Hippocampal formation (tissue), 2 donors: ENCODE measurements around the gene LTBP2.
"Not testable (repeated sequence)": the region's sequence is repeated elsewhere in the genome, so short reads cannot be mapped to it uniquely, and the experiment has no call there.

ENCODE experiments used
- DNase-seq, 2 donors: peaks; one replicate each; lab custom pipeline; 2025; lab: John Stamatoyannopoulos, UW

LTBP2 gene

DNA sequence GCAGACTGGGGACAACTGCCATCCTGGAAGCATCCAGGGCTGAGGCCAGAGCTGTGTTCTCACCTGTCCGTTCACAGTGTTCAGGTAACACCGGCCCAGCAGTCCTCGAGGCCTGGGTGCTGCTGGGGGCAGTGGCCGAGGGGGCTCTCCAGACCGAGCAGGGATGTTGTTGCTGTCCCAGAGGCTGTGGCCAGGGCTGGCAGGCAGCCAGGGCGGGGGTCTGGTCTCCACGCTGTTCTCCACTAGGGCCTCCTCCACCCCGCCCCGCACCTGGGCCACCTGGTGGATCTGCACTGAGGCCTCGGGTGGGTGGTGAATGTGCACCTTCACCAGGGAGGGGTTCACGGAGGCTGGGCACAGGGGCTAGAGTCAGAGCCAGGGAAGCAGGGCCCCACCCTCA, 61.0 kb downstream of the LTBP2 start:
- no peak for DNase-seq

DNA sequence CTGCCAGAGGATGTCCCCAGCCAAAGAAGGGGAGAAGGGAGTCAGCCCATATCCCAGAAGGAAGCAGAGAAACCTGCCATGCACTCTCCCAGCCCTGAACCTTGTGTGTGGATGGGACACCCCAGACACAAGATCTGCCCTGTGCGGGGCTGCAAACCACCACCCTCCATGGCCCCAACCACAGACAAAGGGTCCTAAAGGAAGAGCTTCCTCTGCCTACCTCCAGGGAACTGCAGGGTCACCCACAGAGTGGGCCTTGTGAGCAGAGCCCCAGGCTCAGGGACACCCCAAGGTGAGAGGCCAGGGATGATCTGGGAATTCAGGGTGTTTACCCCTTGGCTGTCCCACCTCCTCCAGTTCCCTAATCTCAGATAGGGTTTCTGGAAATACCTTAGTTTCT, 62.0 kb downstream of the LTBP2 start:
- DNase-seq, result no peak

DNA sequence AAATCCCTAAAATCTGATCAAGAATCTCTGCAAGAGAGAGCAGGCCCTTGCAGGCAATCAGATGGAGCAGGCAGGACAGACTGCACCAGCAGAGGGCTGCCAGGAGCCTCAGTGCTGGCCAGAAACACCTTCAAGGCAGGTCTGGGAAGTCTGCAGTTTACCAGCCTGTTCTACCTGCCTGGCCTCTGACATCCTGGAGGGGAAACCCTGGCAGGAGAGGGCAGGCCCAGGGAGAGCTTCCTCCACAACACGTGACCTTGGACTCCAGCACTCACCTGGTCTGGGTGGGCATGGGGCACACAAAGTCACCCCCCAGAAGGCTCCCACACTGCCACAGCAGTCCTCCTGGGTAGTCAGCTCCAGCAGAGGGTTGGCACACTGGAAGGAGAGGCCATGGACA, 62.4 kb downstream of the LTBP2 start:
- DNase-seq, result no peak

DNA sequence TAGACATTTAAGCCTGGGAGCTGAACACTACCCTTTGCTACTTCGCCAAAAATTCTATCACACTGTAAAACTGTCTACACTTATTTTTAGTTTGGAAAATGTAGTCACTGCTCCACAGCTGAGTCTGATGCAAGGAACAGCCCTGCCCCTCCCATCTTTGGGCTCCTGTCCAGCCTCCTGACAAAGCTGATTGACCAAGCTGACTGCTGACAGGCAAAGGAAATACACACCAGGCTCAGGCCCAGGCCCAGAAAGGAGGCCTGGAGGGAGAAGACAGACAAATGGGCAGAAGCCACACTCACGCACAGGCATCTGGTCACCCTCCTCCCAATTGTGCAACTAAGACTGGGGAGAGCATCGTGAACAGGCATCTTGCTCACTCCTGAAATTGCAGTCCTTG, 63.2 kb downstream of the LTBP2 start:
- no peak for DNase-seq

DNA sequence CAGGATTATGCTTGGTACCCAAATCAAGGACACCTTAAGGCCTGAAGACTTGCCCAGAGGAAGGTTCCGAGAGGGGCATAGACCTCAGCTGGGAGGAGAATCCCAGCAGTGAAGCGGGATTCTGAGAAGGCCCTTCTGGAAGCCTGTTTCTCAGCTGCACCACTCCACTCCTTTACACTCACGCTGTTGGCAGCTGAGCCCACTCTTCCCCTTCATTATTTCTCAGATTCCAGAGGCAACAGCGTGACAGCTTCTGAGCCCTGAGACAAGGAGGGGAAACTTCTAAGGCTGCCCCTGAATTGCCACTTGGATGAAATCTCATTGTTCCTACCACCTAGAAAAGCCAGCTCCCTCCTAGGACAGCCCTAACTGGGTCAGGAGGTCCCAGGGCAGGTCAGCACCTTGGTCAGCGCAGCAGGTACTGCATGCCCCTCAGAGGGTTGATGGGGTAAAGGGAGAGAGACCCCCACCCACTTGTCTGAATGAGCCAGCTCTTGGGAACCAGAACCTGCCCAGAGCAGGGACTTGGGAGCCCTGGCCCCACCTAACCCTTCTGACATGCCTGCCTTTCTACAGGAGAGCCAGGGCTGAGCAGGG, 64.6 kb downstream of the LTBP2 start:
- no peak for DNase-seq

DNA sequence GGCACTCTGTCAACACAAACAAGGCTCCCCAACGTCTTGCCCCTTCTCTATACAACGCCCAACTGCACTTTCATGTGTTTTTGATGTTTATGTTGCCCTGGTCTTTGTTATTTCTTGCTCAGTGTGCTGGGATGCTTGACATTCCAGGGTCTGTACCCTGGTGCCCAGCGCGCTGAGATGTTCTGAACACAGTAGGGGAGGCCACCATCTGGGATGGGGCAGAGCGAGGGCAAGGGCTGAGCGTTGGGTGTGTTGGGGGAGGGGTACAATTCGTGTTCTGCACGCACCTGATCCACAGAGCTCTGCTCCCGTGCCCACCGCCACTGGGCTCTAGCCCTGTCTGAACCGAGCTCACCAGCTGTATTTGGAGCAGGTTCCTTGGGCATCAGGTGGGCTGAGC, 65.6 kb downstream of the LTBP2 start:
- no peak for DNase-seq

DNA sequence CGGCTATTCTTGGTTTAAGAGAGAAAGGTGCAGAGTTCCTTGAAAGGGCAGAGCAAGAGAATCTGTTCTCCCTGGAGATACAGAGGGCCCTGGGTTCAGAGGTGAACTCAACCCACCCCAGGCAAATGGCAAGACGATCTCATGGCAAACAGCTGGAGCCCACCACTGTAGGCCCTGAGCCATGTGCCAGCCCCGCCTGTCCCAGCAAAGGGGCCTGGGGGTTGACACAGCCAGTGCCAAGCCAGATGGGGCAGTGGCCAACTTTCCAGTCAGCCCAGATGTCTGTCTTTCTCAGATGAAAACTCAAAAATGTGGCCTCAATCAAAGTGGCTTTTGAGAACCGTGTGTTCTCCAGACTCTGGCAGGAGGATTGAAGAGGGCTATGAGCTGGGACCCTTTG, 66.7 kb downstream of the LTBP2 start:
- no peak for DNase-seq

DNA sequence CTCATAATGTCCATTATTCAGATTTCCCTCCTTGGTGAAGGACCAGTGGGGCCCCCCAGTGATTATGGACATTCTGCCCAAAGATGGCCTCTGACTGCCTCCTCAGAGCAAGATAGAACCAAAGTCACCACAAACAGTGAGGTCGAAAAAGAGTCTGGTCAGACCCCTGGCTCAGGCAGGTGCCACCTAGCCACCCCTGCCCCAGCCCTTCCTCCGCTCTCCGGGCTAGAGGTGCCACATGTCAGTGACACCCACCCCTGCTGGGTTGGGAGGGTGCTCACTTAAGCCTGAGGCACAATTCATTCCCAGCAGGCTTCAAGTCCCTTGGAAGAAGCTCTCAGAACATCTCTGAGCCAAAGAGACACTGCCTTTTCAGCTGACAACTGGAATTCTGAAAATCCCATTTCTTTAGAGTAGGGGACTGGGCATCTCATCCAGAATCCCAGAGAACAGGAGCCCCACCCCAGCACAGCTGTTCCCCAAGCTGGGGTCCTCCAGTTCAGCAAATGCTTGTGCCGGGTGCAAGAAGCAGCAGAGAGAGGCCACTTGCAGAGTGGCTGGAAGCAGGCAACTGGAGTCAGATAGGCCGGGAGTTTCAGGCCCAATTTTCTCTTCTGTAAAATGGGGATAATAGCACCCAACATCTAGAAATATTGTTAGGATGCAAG, 68.1 kb downstream of the LTBP2 start:
- no peak for DNase-seq

DNA sequence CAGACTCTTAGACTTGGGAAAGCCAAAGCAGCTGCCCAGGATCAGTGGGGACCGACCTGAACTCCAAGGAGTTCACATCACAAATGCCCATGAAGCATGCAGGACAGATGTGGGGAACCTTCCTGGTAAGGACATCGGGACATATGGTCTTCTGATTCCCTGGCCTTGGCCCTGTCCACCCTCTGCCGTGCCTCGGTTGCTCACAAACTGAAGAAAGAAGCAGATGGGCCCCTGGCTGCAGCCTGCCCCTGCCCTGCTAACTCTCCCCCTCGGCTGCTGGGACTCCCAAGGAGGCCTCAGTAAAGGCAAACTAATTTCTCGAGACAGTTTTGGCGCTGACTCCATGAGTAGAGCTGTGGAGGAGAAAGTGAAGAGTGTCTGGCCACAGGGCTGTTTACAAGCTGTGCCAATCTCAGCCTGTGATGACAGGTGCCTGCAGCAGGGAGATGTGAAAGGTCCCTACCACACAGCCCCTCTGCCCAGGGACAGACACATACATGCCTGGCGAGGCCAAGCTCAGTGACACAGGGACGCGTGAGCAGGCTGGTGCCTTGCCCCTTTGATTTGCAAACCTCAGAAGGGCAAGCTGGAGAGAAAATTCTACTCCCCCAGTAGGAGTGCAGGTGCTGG, 69.9 kb downstream of the LTBP2 start:
- no peak for DNase-seq

DNA sequence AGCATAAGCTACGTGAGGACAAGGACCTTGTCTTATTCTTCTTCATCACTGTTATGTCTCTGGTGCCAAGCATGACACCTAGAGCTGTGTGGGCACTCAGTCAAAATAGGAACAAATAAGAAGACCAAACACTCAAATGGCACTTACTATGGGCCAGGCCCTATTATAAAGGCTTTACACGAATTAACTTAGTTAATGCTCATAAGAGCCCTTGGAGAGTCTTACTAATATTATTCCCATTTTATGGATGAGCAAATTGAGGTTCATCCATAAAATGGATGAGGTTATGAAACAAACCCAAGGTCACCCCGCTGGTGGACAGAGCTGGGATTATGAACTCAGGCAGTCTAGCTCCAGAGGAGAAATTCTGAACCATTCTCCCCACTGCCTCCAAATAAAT, 70.8 kb downstream of the LTBP2 start:
- DNase-seq, result no peak

DNA sequence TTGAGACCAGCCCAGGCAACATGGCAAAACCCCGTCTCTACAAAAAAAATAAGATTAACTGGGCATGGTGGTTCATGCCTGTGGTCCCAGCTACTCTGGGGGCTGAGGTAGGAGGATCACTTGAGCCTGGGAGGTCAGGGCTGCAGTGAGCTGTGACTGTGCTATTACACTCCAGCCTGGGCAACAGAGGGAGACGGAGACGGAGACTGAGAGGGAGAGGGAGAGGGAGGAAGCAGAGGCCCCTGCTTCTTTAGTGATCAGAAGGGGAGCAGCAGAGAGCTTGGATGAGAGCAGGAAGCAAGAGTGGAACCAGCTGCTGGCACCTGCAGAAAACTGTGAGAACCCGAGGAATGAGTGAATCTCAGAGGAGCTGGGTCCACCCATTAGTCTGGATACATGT, 72.5 kb downstream of the LTBP2 start:
- DNase-seq, result no peak

DNA sequence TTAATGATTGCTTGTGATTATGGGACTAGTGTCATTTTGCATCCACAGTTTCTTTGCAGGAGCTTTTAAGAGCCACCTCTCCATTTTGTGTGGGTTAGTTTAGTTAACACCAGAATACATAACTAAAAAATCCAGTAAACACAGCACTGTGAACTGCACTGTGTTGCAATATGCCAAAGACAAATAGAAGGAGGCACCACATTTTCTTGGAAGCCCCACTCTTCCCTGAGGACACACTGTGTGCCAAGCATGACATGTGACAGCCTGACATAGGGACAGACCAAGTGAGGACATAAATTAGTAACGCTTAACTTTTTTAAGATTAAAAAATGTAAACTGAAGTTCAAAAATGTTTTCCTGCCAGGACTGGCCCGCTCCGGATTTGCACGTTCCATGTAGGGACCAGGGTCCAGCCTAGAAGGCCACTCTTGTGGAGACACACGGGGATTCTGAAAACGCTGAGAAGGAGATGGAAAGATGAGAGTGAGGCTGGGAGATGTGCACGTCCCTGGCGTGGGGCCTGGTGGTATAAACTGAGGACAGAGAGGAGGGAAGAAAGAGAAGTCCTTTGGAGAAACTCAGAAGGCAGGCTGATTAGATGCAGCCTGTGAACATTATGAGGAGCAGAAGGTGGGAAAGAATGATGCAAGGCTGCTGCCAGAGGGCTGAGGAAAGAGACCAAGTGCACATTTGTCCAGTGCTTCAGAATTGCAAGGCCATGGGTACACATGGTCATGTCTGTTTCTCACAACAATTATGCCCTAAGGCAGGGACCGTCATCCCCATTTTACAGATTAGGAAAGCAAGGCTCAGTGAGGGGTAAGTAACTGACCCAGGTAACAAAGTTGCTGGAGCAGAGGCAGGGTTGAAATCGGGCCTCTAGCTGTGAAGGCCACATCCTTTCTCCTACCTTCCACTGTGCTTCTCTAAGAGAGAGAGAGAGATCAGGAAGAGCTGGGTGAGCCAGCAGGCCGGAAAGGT, 73.3 kb downstream of the LTBP2 start:
- DNase-seq, result no peak

DNA sequence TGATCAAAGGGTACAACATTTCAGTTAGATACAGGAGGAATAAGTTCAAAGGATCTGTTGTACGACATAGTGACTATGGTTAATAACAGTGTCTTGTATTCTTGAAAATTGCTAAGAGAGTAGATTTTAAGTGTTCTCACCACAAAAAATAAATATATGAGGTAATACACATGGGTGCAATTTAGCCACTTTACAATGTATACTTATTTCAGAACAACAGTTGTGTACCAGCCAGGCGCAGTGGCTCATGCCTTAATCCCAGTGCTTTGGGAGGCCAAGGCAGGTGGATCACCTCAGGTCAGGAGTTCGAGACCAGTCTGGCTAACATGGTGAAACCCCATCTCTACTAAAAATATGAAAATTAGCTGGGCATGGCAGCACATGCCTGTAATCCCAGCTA, 75.7 kb downstream of the LTBP2 start:
- not testable (repeated sequence) for DNase-seq

DNA sequence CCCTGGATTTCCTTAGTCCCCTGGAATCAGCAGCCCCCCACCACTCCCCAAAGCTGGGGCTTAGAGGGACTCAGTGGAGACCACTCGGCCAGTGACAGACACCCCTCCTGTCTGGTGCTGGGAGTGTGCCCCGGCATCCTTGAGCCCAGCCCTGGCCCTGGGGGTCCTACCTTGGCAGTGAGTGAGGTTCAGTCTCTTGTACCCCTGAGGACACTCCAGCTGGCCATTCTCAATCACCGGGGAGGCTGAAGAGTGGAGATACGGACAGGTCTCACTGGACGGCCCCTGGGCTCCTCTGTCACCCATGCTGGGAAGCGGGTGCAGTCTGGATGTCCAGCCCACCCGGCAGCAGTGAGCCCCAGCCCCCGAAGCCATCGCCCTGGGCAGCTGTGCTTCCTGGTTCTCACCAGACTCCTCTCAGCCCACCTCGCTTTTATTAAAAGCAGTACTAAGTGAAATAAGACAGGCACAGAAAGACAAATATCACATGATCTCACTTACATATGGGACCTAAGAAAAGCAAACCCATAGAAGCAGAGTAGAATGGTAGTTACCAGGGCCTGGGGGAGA, 76.2 kb downstream of the LTBP2 start:
- no peak for DNase-seq

DNA sequence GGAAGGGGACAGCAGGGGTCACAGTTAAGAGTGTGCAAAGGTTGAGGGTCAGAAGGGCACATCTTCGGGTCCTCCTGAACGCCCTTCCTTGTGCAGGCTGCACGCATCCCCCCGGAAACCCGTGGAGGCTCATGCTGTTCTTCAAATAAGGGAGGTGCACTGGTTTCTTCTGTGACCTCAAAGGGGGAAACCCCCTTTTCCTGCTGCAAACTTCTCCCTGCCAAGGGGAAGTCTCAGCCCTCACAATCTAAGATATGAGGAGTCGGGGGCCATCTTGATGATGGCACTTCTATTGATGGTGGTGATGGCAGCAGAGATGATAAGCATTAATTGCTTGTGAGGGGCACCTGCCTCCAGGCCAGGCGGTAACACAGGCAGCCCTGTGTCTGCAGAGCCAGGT, 78.5 kb downstream of the LTBP2 start:
- DNase-seq, result no peak

DNA sequence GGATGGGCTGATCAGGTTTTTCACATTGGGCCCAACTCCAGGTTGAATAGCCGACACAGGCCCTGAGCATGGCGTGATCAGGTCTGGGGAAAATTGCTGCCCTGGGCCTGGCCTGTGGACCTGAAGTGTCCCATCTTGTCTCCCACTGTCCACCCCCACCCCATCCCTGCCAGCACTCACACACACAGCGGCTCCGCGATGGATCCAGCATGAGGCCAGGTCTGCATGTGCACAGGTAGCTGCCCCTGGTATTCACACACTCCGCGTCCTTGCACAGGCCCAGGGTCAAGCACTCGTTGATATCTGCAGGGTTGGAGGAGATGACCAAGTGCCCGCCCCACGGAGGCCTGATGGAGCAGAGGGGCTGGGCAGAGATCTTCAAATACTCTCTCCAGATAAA, 79.8 kb downstream of the LTBP2 start:
- no peak for DNase-seq

DNA sequence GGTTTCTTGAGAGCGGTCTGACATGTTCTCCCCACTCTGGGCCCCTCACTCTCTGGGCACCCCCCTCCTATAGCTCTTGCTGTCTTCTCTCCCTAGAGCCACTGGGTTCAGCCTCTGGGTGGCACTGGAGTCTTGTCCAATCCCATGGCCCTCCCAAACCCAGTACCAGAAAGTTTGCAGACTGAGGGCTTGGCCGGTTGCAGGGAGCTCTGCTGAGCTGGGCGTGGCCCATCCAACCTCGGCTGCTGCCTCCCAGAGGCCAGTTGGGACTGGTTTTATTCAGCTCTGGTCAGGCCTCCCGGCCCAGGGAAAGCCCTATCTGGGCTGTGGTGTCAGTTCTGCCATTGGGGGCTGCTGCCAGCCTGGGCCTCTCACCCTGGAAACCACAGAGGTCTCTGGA, 80.6 kb downstream of the LTBP2 start:
- no peak for DNase-seq

DNA sequence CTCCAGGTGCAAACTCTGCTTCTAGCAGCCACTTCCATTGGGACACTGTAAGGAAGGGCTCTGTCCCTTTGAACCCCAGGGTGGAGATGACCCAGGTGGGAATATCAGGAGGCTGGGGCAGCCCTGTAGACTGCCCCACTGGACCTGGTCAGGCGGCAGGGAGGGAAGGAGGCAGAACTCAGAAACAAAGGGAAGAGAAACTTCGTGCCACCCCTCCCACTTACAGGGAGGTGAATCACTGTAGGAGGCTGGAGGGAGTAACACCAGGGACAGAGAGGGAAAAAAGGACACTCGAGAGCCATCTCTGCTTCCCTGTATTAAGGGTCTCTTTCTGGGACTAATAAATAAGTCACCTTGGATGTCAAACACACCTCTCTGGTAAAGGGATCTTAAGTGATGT, 81.0 kb downstream of the LTBP2 start:
- no peak for DNase-seq

DNA sequence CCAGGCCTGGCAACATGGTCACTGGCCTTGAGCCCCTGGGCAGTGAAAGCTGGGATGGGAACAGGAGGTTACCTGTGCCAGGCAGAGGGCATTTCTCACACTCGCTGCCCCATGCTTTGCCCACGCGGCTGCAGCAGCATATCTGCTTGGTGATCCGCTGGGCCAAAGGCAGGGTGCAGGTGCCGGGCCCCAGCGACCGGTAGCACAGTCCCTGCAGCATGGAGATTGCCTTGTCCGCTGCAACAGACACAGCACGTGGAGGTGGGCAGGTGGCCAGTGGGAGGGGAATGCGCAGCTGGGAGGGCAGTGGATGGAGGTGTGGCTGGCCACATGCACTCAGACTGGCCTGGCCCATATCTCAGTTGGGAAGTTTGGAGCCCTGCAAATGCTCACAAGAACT, 83.2 kb downstream of the LTBP2 start:
- no peak for DNase-seq

DNA sequence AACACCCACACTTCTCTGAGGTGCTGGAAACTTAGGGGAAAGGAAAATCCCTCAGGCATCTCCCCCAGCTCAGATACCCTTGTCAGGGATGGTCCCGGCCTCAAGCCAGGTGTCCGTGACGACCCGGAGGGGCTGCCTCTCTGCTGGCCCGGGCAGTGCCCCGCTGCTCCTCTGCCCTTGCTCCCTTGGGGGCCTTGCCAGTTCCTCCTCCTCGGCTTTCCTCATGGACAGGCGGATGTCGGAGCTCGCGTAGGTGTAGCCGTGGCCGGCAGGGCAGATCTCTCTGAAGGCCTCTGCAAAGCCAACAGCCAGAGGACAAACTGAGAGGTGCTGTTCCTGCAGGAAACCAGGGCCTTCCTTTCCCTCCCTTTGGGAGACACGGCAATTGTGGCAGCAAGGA, 83.6 kb downstream of the LTBP2 start:
- DNase-seq, result no peak

DNA sequence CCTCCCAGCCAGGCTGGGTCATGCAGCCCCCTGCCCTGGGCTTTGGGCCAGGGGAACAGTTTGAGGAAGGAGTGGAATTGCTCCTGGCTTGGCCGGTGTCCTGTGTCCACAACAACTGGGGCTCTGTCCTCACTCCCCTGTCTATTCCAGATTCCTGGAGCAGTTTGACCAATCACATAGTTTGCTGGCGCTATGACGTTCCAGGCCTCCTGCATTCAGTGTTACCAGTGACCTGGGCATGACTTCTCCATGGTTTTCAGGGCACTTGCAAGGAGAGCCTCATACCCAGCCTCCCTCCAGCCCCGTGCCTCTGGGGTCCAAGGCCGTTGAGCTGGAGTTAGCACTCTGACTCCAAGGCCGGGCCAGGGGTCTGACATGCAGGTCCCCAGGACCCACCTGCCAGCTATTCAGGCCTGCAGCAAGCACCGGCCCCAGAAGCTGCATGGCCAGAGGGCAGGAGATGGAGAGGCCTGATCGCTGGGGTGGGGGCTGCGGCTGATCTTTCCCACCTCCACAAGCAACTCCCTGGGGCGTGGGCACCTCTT, 84.2 kb downstream of the LTBP2 start:
- DNase-seq, result no peak
